IMR-90 (cell line): Measurements from ENCODE around the gene PRR36. TPM values are rescaled to one million over a fixed set of nuclear protein-coding genes. Genes with fewer than 3 reads are reported as not detected.

Source experiments
- ATAC-seq: fragments of 200-7000 bp; cut with Tn5 transposase; 2 replicates; pipeline ENCODE4 v1.9.1; 2020; ENCODE audit warnings: low read depth, mild to moderate bottlenecking, moderate library complexity
- BruUV-seq: library from RNA; stranded (reverse); fragments of 400-500 nt; replicated peaks from 2 replicates; lab custom pipeline; 2021; lab: Mats Ljungman, UMichigan
- CTCF ChIA-PET: fragments of 300-600 bp; formaldehyde crosslinking; extraction: SDS; loops from one replicate; lab custom pipeline; 2021; ENCODE audit warnings: antibody characterized with exemption; lab: Yijun Ruan, JAX
- POLR2A ChIA-PET: fragments of 300-600 bp; sonication (Branson Sonifier 250); formaldehyde crosslinking; loops from one replicate; lab custom pipeline; 2022; ENCODE audit warnings: antibody characterized with exemption; ENCODE audit not compliant: unreplicated experiment; lab: Charles Lee
- DNase-seq: peaks from one replicate; pipeline ENCODE4 v3.0.0; 2013
- H2AFZ ChIP-seq: replicated peaks from 2 replicates; pipeline ENCODE3; 2013; ENCODE audit warnings: low read length, mild to moderate bottlenecking; ENCODE audit not compliant: poor library complexity
- H2AK5ac ChIP-seq: 2 replicates; pipeline ENCODE4 v1.6.1; 2013; ENCODE audit warnings: low read depth, low read length, inconsistent platforms
- H2AK9ac ChIP-seq: replicated peaks from 2 replicates; pipeline ENCODE3; 2013; ENCODE audit warnings: mild to moderate bottlenecking, low read depth, low read length, moderate library complexity; ENCODE audit not compliant: poor library complexity
- H2BK120ac ChIP-seq: 2 replicates; pipeline ENCODE4 v1.6.1; 2013; ENCODE audit warnings: low read depth, low read length, inconsistent platforms
- H2BK15ac ChIP-seq: 3 replicates; pipeline ENCODE4 v1.6.1; 2013; ENCODE audit warnings: low read depth, low read length, inconsistent platforms
- H2BK20ac ChIP-seq: 2 replicates; pipeline ENCODE4 v1.6.1; 2013; ENCODE audit warnings: low read depth, mild to moderate bottlenecking, inconsistent platforms, low read length, moderate library complexity
- H2BK5ac ChIP-seq: 2 replicates; pipeline ENCODE4 v1.6.1; 2013; ENCODE audit warnings: mild to moderate bottlenecking, low read depth, low read length, inconsistent platforms; ENCODE audit not compliant: poor library complexity, severe bottlenecking
- H3K14ac ChIP-seq: replicated peaks from 2 replicates; pipeline ENCODE4 v1.6.1; 2013; ENCODE audit warnings: low read depth, low read length, inconsistent platforms
- H3K18ac ChIP-seq: 2 replicates; pipeline ENCODE4 v1.6.1; 2013; ENCODE audit warnings: low read depth, low read length, control low read depth
- H3K23ac ChIP-seq: 2 replicates; pipeline ENCODE4 v1.6.1; 2013; ENCODE audit warnings: low read depth, low read length, inconsistent platforms
- H3K27ac ChIP-seq: 2 replicates; pipeline ENCODE4 v1.5.1; 2013; ENCODE audit warnings: mild to moderate bottlenecking, control low read depth, low read length; ENCODE audit not compliant: insufficient read depth
- H3K27me3 ChIP-seq: 2 replicates; pipeline ENCODE4 v1.6.1; 2013; ENCODE audit warnings: low read length; ENCODE audit not compliant: control insufficient read depth, insufficient read depth
- H3K36me3 ChIP-seq: 2 replicates; pipeline ENCODE4 v1.6.1; 2013; ENCODE audit warnings: low read length, mixed read lengths; ENCODE audit not compliant: control insufficient read depth, insufficient read depth
- H3K4ac ChIP-seq: 2 replicates; pipeline ENCODE4 v1.6.1; 2013; ENCODE audit warnings: low read depth, low read length, inconsistent platforms
- H3K4me1 ChIP-seq: 2 replicates; pipeline ENCODE4 v1.6.1; 2013; ENCODE audit warnings: low read length, mixed read lengths; ENCODE audit not compliant: control insufficient read depth, insufficient read depth
- H3K4me2 ChIP-seq: 2 replicates; pipeline ENCODE4 v1.6.1; 2013; ENCODE audit warnings: low read depth, mild to moderate bottlenecking, control low read depth, low read length, moderate library complexity
- H3K4me3 ChIP-seq: 2 replicates; pipeline ENCODE4 v1.5.1; 2013; ENCODE audit warnings: low read depth, mild to moderate bottlenecking, control low read depth, low read length, moderate library complexity; ENCODE audit not compliant: insufficient read depth
- H3K56ac ChIP-seq: 2 replicates; pipeline ENCODE4 v1.6.1; 2013; ENCODE audit warnings: low read length, inconsistent platforms; ENCODE audit not compliant: insufficient read depth; ENCODE audit errors: extremely low read depth
- H3K79me1 ChIP-seq, 2 experiments: 2 replicates each; pipeline ENCODE4 v1.6.1; 2013; ENCODE audit warnings: low read length in 2 of 2, inconsistent platforms in 1 of 2, low read depth in 1 of 2
- H3K9ac ChIP-seq: 2 replicates; pipeline ENCODE4 v1.6.1; 2013; ENCODE audit warnings: low read depth, low read length, control low read depth
- H3K9me1 ChIP-seq: 2 replicates; pipeline ENCODE4 v1.6.1; 2013; ENCODE audit warnings: low read length, inconsistent platforms; ENCODE audit not compliant: insufficient read depth
- H3K9me3 ChIP-seq: 2 replicates; pipeline ENCODE4 v1.6.1; 2013; ENCODE audit warnings: low read length; ENCODE audit not compliant: control insufficient read depth, insufficient read depth
- H4K20me1 ChIP-seq: 2 replicates; pipeline ENCODE4 v1.6.1; 2013; ENCODE audit warnings: low read length, inconsistent platforms; ENCODE audit not compliant: insufficient read depth
- H4K5ac ChIP-seq: 2 replicates; pipeline ENCODE4 v1.6.1; 2013; ENCODE audit warnings: mild to moderate bottlenecking, low read depth, low read length, control low read depth
- H4K8ac ChIP-seq, 2 experiments: 2 replicates each; pipeline ENCODE4 v1.6.1; 2013; ENCODE audit warnings: low read depth in 2 of 2, low read length in 2 of 2, control low read depth in 1 of 2, inconsistent platforms in 1 of 2
- H4K91ac ChIP-seq: 2 replicates; pipeline ENCODE4 v1.6.1; 2013; ENCODE audit warnings: low read depth, low read length, inconsistent platforms; ENCODE audit not compliant: insufficient read depth
- BHLHE40 ChIP-seq: fragments of 150-350 bp; IDR thresholded peaks from 2 replicates; pipeline ENCODE4 v1.6.1; 2016; ENCODE audit warnings: mild to moderate bottlenecking, low read depth, low read length
- CEBPB ChIP-seq: IDR thresholded peaks from 2 replicates; pipeline ENCODE4 v1.6.1; 2012; ENCODE audit warnings: low read depth, low read length, improper control_type of control experiment
- CHD1 ChIP-seq: IDR thresholded peaks from 2 replicates; pipeline ENCODE4 v1.6.1; 2012; ENCODE audit warnings: low read depth, low read length, improper control_type of control experiment
- ELK1 ChIP-seq: fragments of 150-350 bp; IDR thresholded peaks from 2 replicates; pipeline ENCODE4 v1.6.1; 2016; ENCODE audit warnings: low read depth, mild to moderate bottlenecking, low read length, moderate library complexity, borderline replicate concordance
- FOS ChIP-seq: fragments of 150-350 bp; IDR thresholded peaks from 2 replicates; pipeline ENCODE4 v1.6.1; 2016; ENCODE audit warnings: low read depth, low read length
- MAFK ChIP-seq: IDR thresholded peaks from 2 replicates; pipeline ENCODE4 v1.6.1; 2012; ENCODE audit warnings: low read depth, low read length, improper control_type of control experiment
- MAZ ChIP-seq: IDR thresholded peaks from 2 replicates; pipeline ENCODE4 v1.6.1; 2012; ENCODE audit warnings: low read depth, mild to moderate bottlenecking, low read length, improper control_type of control experiment, moderate library complexity, borderline replicate concordance
- MXI1 ChIP-seq: IDR thresholded peaks from 2 replicates; pipeline ENCODE4 v1.6.1; 2012; ENCODE audit warnings: low read depth, mild to moderate bottlenecking, low read length, moderate library complexity, borderline replicate concordance
- NFE2L2 ChIP-seq: fragments of 150-350 bp; IDR thresholded peaks from 2 replicates; pipeline ENCODE4 v1.6.1; 2016; ENCODE audit warnings: low read depth, mild to moderate bottlenecking, low read length
- POLR2A ChIP-seq: IDR thresholded peaks from 2 replicates; pipeline ENCODE4 v1.6.1; 2012; ENCODE audit warnings: mild to moderate bottlenecking, low read depth, low read length
- RAD21 ChIP-seq: IDR thresholded peaks from 2 replicates; pipeline ENCODE4 v1.6.1; 2012; ENCODE audit warnings: low read length, improper control_type of control experiment
- RCOR1 ChIP-seq: IDR thresholded peaks from 2 replicates; pipeline ENCODE4 v1.6.1; 2012; ENCODE audit warnings: mild to moderate bottlenecking, low read length, improper control_type of control experiment; ENCODE audit not compliant: insufficient replicate concordance
- RFX5 ChIP-seq: IDR thresholded peaks from 2 replicates; pipeline ENCODE4 v1.8.0; 2012; ENCODE audit warnings: low read depth, mild to moderate bottlenecking, low read length, moderate library complexity
- SMC3 ChIP-seq: fragments of 150-350 bp; IDR thresholded peaks from 2 replicates; pipeline ENCODE4 v1.6.1; 2016; ENCODE audit warnings: low read depth, mild to moderate bottlenecking, antibody characterized with exemption, low read length, moderate library complexity
- WGBS, 2 experiments: methylation state at CpG; one replicate each; pipeline versions ENCODE4 v1.1.5 to v1.1.7; 2013; ENCODE audit warnings: missing lambda C conversion rate in 2 of 2; ENCODE audit not compliant: insufficient read length in 1 of 2; ENCODE audit errors: extremely low coverage in 2 of 2; 5-methylcytosine and 5-hydroxymethylcytosine counted together
- dilution Hi-C: fragments of 300-500 bp; cut with HindIII; formaldehyde crosslinking; loops from one replicate; pipeline ENCODE4 v1.14.3; 2018; ENCODE audit warnings: low sequenced_read_pairs; ENCODE audit not compliant: unreplicated experiment
- in situ Hi-C: fragments of 300-500 bp; cut with MboI; formaldehyde crosslinking; loops from 3 replicates; pipeline ENCODE4 v1.14.3; 2019; ENCODE audit warnings: low sequenced_read_pairs, inconsistent platforms, mixed read lengths
- intact Hi-C: fragments of 100-400 bp; cut with micrococcal nuclease; formaldehyde crosslinking; loops from 2 replicates; pipeline ENCODE4 v1.10.0; 2022
- polyA plus RNA-seq, 3 experiments: library from polyadenylated mRNA; depleted of rRNA; stranded (reverse); fragments of >200 nt; gene quantifications; 2 replicates each; pipeline ENCODE4 v1.2.3, GENCODE V29; 2012; ENCODE audit warnings: low replicate concordance in 1 of 3
- total RNA-seq: library from RNA; depleted of rRNA; stranded (reverse); fragments of >200 nt; gene quantifications from 2 replicates; pipeline ENCODE4 v1.2.3, GENCODE V29; 2012
- TF ChIP-seq, protein P1 (sequence below): fragments of 150-350 bp; IDR thresholded peaks from 2 replicates; pipeline ENCODE4 v1.6.1; 2017; ENCODE audit warnings: mild to moderate bottlenecking, antibody characterized with exemption, low read length, low read depth
- TF ChIP-seq, protein P2 (sequence below): conservative IDR thresholded peaks from 2 replicates; pipeline ENCODE4 v1.5.1; 2012; ENCODE audit warnings: mild to moderate bottlenecking, low read depth, low read length, improper control_type of control experiment

Gene PRR36
- total and polyA plus RNA-seq, 2 of the 4 experiments (the other 2 are of a cell fraction), result 0.02 TPM; not detected in 1

DNA sequence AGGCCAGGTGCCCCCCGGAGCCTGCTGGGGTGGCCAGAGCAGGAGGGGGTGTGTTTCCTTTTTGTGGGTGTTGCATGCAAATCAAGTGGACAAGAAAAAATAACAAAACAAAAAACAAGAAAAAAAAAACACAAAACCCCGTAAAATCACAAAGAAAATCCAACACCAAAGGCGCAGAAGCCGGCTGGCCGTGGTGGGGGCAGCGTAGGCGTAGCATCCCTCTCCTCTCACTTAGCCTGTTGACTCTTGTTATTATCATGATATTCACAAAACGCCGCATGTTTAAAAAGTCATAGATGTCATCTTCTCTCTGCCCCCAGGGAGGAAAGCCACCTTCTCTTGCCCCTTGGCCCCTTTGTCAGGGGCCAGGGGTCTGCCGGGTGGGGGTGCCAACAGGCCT is 39.5 kb upstream of the PRR36 start:
- H3K9me1 ChIP-seq, result no peaks in the 10 kb centered on the region
- H3K18ac ChIP-seq, result no peak overlapping the region
- no peak overlapping the region for H3K4me3 ChIP-seq
- peaks cover 11% of the 10 kb centered on the region for H3K27me3 ChIP-seq
- H2BK120ac ChIP-seq, result no peak overlapping the region
- no peak overlapping the region for H3K56ac ChIP-seq
- in situ Hi-C loops (no loop called here), intact Hi-C loops (no loop called here), dilution Hi-C loops (no loop called here)
- peaks cover 0 to 4% of the 10 kb centered on the region in 2 experiments; a peak in 1 of 4 replicates for H3K79me1 ChIP-seq
- H3K4me2 ChIP-seq, result no peak overlapping the region
- ATAC-seq (no peak), DNase-seq (no peak)
- no peak overlapping the region for H3K4ac ChIP-seq
- H3K9ac ChIP-seq, result no peak overlapping the region
- H2BK15ac ChIP-seq, result no peak overlapping the region
- H3K4me1 ChIP-seq, result peaks cover 10% of the 10 kb centered on the region; the same call in 1 of the 2 replicates
- no peak overlapping the region for H2AFZ ChIP-seq
- no peak overlapping the region for H4K5ac ChIP-seq
- H2AK9ac ChIP-seq, result no peak overlapping the region
- no peak overlapping the region for H4K91ac ChIP-seq
- no peak overlapping the region for H3K14ac ChIP-seq
- no peaks in the 10 kb centered on the region for H3K9me3 ChIP-seq
- H3K27ac ChIP-seq, result no peak overlapping the region
- no peak overlapping the region for H3K23ac ChIP-seq
- no peak overlapping the region for H2AK5ac ChIP-seq
- no peak for TF ChIP-seq CHD1
- TF ChIP-seq ELK1, result no peak
- TF ChIP-seq MAZ, result no peak
- TF ChIP-seq, protein P1, sequence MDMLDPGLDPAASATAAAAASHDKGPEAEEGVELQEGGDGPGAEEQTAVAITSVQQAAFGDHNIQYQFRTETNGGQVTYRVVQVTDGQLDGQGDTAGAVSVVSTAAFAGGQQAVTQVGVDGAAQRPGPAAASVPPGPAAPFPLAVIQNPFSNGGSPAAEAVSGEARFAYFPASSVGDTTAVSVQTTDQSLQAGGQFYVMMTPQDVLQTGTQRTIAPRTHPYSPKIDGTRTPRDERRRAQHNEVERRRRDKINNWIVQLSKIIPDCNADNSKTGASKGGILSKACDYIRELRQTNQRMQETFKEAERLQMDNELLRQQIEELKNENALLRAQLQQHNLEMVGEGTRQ, result no peak
- TF ChIP-seq RAD21, result no peak
- no peak for TF ChIP-seq BHLHE40
- no peak for TF ChIP-seq POLR2A
- no peak for TF ChIP-seq SMC3
- no peak for TF ChIP-seq NFE2L2
- TF ChIP-seq MXI1, result no peak
- no peak for TF ChIP-seq RCOR1
- TF ChIP-seq FOS, result no peak
- TF ChIP-seq RFX5, result no peak
- TF ChIP-seq CEBPB, result no peak
- TF ChIP-seq, protein P2, sequence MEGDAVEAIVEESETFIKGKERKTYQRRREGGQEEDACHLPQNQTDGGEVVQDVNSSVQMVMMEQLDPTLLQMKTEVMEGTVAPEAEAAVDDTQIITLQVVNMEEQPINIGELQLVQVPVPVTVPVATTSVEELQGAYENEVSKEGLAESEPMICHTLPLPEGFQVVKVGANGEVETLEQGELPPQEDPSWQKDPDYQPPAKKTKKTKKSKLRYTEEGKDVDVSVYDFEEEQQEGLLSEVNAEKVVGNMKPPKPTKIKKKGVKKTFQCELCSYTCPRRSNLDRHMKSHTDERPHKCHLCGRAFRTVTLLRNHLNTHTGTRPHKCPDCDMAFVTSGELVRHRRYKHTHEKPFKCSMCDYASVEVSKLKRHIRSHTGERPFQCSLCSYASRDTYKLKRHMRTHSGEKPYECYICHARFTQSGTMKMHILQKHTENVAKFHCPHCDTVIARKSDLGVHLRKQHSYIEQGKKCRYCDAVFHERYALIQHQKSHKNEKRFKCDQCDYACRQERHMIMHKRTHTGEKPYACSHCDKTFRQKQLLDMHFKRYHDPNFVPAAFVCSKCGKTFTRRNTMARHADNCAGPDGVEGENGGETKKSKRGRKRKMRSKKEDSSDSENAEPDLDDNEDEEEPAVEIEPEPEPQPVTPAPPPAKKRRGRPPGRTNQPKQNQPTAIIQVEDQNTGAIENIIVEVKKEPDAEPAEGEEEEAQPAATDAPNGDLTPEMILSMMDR, result no peak
- TF ChIP-seq MAFK, result no peak
- peaks cover 28% of the 10 kb centered on the region for H3K36me3 ChIP-seq
- H2BK5ac ChIP-seq, result no peak overlapping the region
- ChIA-PET POLR2A (no interaction called here), CTCF (no interaction called here)
- H4K20me1 ChIP-seq, result peaks cover 8% of the 10 kb centered on the region; the same call in 1 of the 2 replicates
- no peak overlapping the region for H2BK20ac ChIP-seq
- H4K8ac ChIP-seq, result no peak overlapping the region
- WGBS, 2 experiments, result no CpG with 5 or more reads among the region's 10 CpGs
- no TSS peak for BruUV-seq
